HCT116 (cell line): Measurements from ENCODE around the gene LEO1. TPM values are rescaled to one million over a fixed set of nuclear protein-coding genes. Genes with fewer than 3 reads are reported as not detected.

Source experiments
- ATAC-seq: fragments of 200-7000 bp; cut with Tn5 transposase; 2 replicates; pipeline ENCODE4 v1.9.1; 2020; ENCODE audit warnings: mild to moderate bottlenecking, moderate library complexity
- Bru-seq: library from RNA; stranded (reverse); fragments of 400-500 nt; gene quantifications from one replicate; lab custom pipeline; 2021; lab: Mats Ljungman, UMichigan
- BruChase-seq, 2 experiments: library from RNA; stranded (reverse); fragments of 400-500 nt; gene quantifications; one replicate each; lab custom pipeline; 2021; lab: Mats Ljungman, UMichigan
- BruUV-seq: library from RNA; stranded (reverse); fragments of 400-500 nt; replicated peaks from 2 replicates; lab custom pipeline; 2021; lab: Mats Ljungman, UMichigan
- CTCF ChIA-PET: fragments of 300-600 bp; sonication (Branson Sonifier 250); formaldehyde crosslinking; loops from one replicate; lab custom pipeline; 2021; ENCODE audit warnings: antibody characterized with exemption; lab: Charles Lee
- POLR2A ChIA-PET: fragments of 300-600, 350-600 bp; sonication (Branson Sonifier 250); formaldehyde crosslinking; loops from one replicate; lab custom pipeline; 2021; ENCODE audit warnings: antibody characterized with exemption; lab: Charles Lee
- RAD21 ChIA-PET, 2 experiments: fragments of 300-600 bp; sonication (Branson Sonifier 250); formaldehyde crosslinking; loops; one replicate each; lab custom pipeline; 2023; ENCODE audit warnings: low total read pairs in 2 of 2; ENCODE audit not compliant: uncharacterized antibody in 2 of 2, unreplicated experiment in 2 of 2, low non-redundant PET in 1 of 2; lab: Charles Lee
- DNase-seq: peaks from one replicate; pipeline ENCODE4 v3.0.0-alpha.2; 2010; ENCODE audit warnings: low read depth, low spot score
- H2AFZ ChIP-seq: fragments of 200-600 bp; shearing (Covaris generic), sonication (generic); 2 replicates; pipeline ENCODE4 v1.6.1; 2017; ENCODE audit warnings: low read depth, mixed run types, mixed read lengths, antibody characterized with exemption, low read length; ENCODE audit not compliant: poor library complexity, severe bottlenecking
- H3K27ac ChIP-seq: 2 replicates; pipeline ENCODE4 v1.5.1; 2012; ENCODE audit warnings: low read depth, low read length
- H3K27me3 ChIP-seq: fragments of 200-600 bp; sonication (generic); 2 replicates; pipeline ENCODE4 v1.6.1; 2016; ENCODE audit warnings: mixed run types, low read length, mixed read lengths; ENCODE audit not compliant: insufficient read depth
- H3K36me3 ChIP-seq, 2 experiments: fragments of 200-500 bp in 1 of 2; fragments of 200-600 bp in 1 of 2; sonication (Bioruptor generic) in 1 of 2; sonication (generic) in 1 of 2; 2 replicates each; pipeline versions ENCODE4 v1.5.1 to v1.6.1; 2014 to 2016; ENCODE audit warnings: low read length in 2 of 2, inconsistent platforms in 1 of 2, mixed read lengths in 1 of 2, mixed run types in 1 of 2; ENCODE audit not compliant: insufficient read depth in 2 of 2, control insufficient read depth in 1 of 2
- H3K4me1 ChIP-seq, 2 experiments: fragments of 200-600 bp in 1 of 2; sonication (generic) in 1 of 2; 2 replicates each; pipeline versions ENCODE4 v1.5.1 to v1.6.1; 2012 to 2017; ENCODE audit warnings: low read length in 2 of 2, inconsistent platforms in 1 of 2, mild to moderate bottlenecking in 1 of 2, mixed read lengths in 1 of 2, mixed run types in 1 of 2, moderate library complexity in 1 of 2; ENCODE audit not compliant: insufficient read depth in 2 of 2, control insufficient read depth in 1 of 2
- H3K4me2 ChIP-seq: fragments of 200-600 bp; sonication (generic); 2 replicates; pipeline ENCODE4 v1.6.1; 2017; ENCODE audit warnings: mixed run types, low read length, mixed read lengths
- H3K4me3 ChIP-seq, 2 experiments: fragments of 200-600 bp in 1 of 2; sonication (generic) in 1 of 2; replicated peaks in 1 of 2; 2 replicates each; pipeline ENCODE4 v1.5.1; 2011 to 2016; ENCODE audit warnings: low read length in 2 of 2, control low read depth in 1 of 2, low read depth in 1 of 2, mild to moderate bottlenecking in 1 of 2, mixed read lengths in 1 of 2, mixed run types in 1 of 2
- H3K79me2 ChIP-seq: fragments of 200-600 bp; sonication (generic); 2 replicates; pipeline ENCODE4 v1.6.1; 2017; ENCODE audit warnings: mild to moderate bottlenecking, mixed run types, low read length, moderate library complexity, mixed read lengths; ENCODE audit not compliant: insufficient read depth
- H3K9ac ChIP-seq: fragments of 200-600 bp; sonication (generic); 2 replicates; pipeline ENCODE4 v1.6.1; 2016; ENCODE audit warnings: low read length, mixed read lengths
- H3K9me2 ChIP-seq: fragments of 200-600 bp; sonication (generic), shearing (Covaris generic); 2 replicates; pipeline ENCODE4 v1.6.1; 2017; ENCODE audit warnings: mixed run types, mild to moderate bottlenecking, moderate library complexity; ENCODE audit not compliant: insufficient read depth
- H3K9me3 ChIP-seq, 2 experiments: fragments of 200-500 bp in 1 of 2; fragments of 200-600 bp in 1 of 2; sonication (Bioruptor generic) in 1 of 2; sonication (generic) in 1 of 2; 2 replicates each; pipeline ENCODE4 v1.6.1; 2014 to 2017; ENCODE audit warnings: low read length in 2 of 2, mixed read lengths in 2 of 2, inconsistent platforms in 1 of 2, low read depth in 1 of 2, mild to moderate bottlenecking in 1 of 2, mixed run types in 1 of 2, moderate library complexity in 1 of 2; ENCODE audit not compliant: control insufficient read depth in 1 of 2, insufficient read depth in 1 of 2
- H4K20me1 ChIP-seq: fragments of 200-600 bp; sonication (generic), shearing (Covaris generic); 2 replicates; pipeline ENCODE4 v1.6.1; 2017; ENCODE audit warnings: mixed run types, mild to moderate bottlenecking, moderate library complexity; ENCODE audit not compliant: insufficient read depth
- CBX3 ChIP-seq: IDR thresholded peaks from 2 replicates; pipeline ENCODE4 v1.6.1; 2012; ENCODE audit warnings: low read depth
- CTCF ChIP-seq, 3 experiments: fragments of 200-600 bp in 1 of 3; sonication (generic) in 1 of 3; IDR thresholded peaks in 2 of 3; conservative IDR thresholded peaks in 1 of 3; 2 replicates each; pipeline ENCODE4 v1.5.1; 2012 to 2017; ENCODE audit warnings: low read depth in 2 of 3, low read length in 2 of 3, antibody characterized with exemption in 1 of 3, borderline replicate concordance in 1 of 3, control low read depth in 1 of 3, mild to moderate bottlenecking in 1 of 3, mixed read lengths in 1 of 3, mixed run types in 1 of 3, moderate library complexity in 1 of 3; ENCODE audit not compliant: insufficient read depth in 1 of 3
- EGR1 ChIP-seq: IDR thresholded peaks from 2 replicates; pipeline ENCODE4 v1.6.1; 2012; ENCODE audit warnings: low read depth
- ELF1 ChIP-seq: IDR thresholded peaks from 2 replicates; pipeline ENCODE4 v1.6.1; 2012; ENCODE audit warnings: low read depth, borderline replicate concordance
- EZH2 ChIP-seq: fragments of 200-600 bp; sonication (generic); IDR thresholded peaks from 2 replicates; pipeline ENCODE4 v1.6.1; 2017; ENCODE audit warnings: antibody characterized with exemption, mixed run types
- EZH2phosphoT487 ChIP-seq: fragments of 200-600 bp; IDR thresholded peaks from 2 replicates; pipeline ENCODE4 v1.6.1; 2018; ENCODE audit warnings: antibody characterized with exemption, borderline replicate concordance
- FOSL1 ChIP-seq: IDR thresholded peaks from 2 replicates; pipeline ENCODE4 v1.6.1; 2012; ENCODE audit warnings: low read depth
- POLR2AphosphoS5 ChIP-seq: IDR thresholded peaks from 2 replicates; pipeline ENCODE4 v1.6.1; 2011; ENCODE audit warnings: mild to moderate bottlenecking, low read depth, low read length, moderate library complexity
- REST ChIP-seq: IDR thresholded peaks from 2 replicates; pipeline ENCODE4 v1.6.1; 2012; ENCODE audit warnings: low read depth
- SP1 ChIP-seq: IDR thresholded peaks from 2 replicates; pipeline ENCODE4 v1.6.1; 2012; ENCODE audit warnings: low read depth
- SRF ChIP-seq: IDR thresholded peaks from 2 replicates; pipeline ENCODE4 v1.6.1; 2012; ENCODE audit warnings: low read depth
- ZFX ChIP-seq: fragments of 450-650 bp; IDR thresholded peaks from 2 replicates; pipeline ENCODE4 v1.6.1; 2017
- ZNF274 ChIP-seq: fragments of 200-500 bp; sonication (Bioruptor generic); IDR thresholded peaks from 2 replicates; pipeline ENCODE4 v1.6.1; 2014; ENCODE audit warnings: mild to moderate bottlenecking, low read depth, low read length, inconsistent platforms
- intact Hi-C: fragments of 100-400 bp; cut with micrococcal nuclease; formaldehyde crosslinking; loops from 2 replicates; pipeline ENCODE4 v1.10.0; 2022
- long read RNA-seq: library from polyadenylated mRNA; unstranded; transcript quantifications from one replicate; pipeline ENCODE4 v2.0.0, GENCODE V29; 2021; ENCODE audit not compliant: unreplicated experiment
- polyA plus RNA-seq: library from polyadenylated mRNA; unstranded; fragments of >200 nt; gene quantifications from 2 replicates; pipeline ENCODE4 v1.2.1, GENCODE V29; 2012; ENCODE audit warnings: missing spikeins
- total RNA-seq: library from RNA; stranded (reverse); gene quantifications from one replicate; pipeline ENCODE4 v1.2.1, GENCODE V29; 2021; ENCODE audit not compliant: unreplicated experiment
- TF ChIP-seq, protein P1 (sequence below): IDR thresholded peaks from 2 replicates; pipeline ENCODE4 v1.6.1; 2011; ENCODE audit warnings: mild to moderate bottlenecking, low read length, moderate library complexity; ENCODE audit not compliant: insufficient replicate concordance; ENCODE audit errors: extremely low read depth
- TF ChIP-seq, protein P2 (sequence below): IDR thresholded peaks from 2 replicates; pipeline ENCODE4 v1.6.1; 2012
- TF ChIP-seq, protein P3 (sequence below): IDR thresholded peaks from 2 replicates; pipeline ENCODE4 v1.6.1; 2012

The LEO1 gene
- total RNA-seq (27.8 TPM), Bru-seq, nascent RNA (percentile 74 among the genes with signal in this experiment), BruChase-seq, experiment 1, labeled RNA remaining after a 6-hour chase (percentile 68 among the genes with signal in this experiment), BruChase-seq, experiment 2, labeled RNA remaining after a 2-hour chase (percentile 74 among the genes with signal in this experiment)
- polyA plus RNA-seq, result 16.8 and 22.2 TPM in 2 replicates
- long read RNA-seq, transcript LEO1-201 (12 exons, 2,193 nt), result major isoform, 87 of 107 reads
- long read RNA-seq, partial matches to known transcripts, result 10 of 107 reads
- long read RNA-seq, other reads (novel, unspliced or antisense), result 10 of 107 reads

DNA sequence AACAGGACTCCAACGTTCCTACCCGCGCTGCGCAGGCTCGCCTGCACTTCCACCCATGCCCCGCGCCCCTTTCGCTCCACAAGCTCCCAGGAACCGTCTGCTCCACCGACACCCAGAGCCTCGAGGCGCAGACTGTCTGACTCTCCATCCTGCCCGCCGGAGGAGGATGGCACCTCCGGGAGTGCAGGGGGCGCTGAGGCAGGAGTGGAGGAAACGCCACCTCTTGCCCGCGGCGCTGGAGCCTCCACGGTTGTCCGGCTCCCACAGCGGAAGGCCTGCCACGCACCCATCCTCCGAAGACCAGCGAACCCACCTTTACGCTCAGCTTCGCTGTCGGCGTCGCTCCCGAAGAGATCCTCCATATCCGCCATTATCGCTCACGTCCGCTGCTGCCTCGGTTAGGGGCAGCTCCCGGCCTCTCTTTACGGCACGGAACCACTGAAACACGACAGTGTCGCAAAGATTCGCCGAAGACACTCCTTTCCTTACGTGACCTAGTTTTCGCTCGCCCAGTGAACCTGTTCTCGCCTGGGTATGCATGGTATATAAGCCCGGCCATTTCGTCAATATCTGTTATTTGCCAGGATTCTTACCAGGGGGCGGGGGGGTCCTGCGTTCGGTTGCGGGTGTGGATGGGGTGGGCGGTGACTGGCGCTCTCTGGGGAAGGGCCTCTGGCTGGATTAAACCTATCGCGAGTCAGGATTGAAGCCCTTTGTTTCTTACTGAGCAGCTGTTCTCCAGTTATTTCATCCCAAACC is at the start of gene LEO1:
Gene LEO1, minus strand, starts transcription at position 404 of the 759 bp plus-strand sequence. Its CDS starts 33 bp downstream, at position 371.
- intact Hi-C loops, result no loop called here
- peak; percentile 95 for DNase-seq
- ChIA-PET POLR2A (interaction anchor here (0.6 to 1.3 kb wide), 11 partner anchors 9 to 589 kb away, joined by 3 to 4 read pairs (median 3); no protein-coding TSS in a partner anchor), CTCF (interaction anchor here (1.3 kb wide), 1 partner anchor 107 kb away, joined by 3 read pairs; no protein-coding TSS in a partner anchor), RAD21 (interaction anchor here in 1 of 2 experiments (0.7 kb wide), 1 partner anchor 85 kb away, joined by 3 read pairs; no protein-coding TSS in a partner anchor)
- Histone ChIP-seq H3K27ac (peak within 1 kb of the TSS; percentile 94), H3K9ac (peak within 1 kb of the TSS; percentile 88), H3K9me2 (no peaks in the 10 kb centered on the region), H3K4me1 (peaks cover 9 to 10% of the 10 kb centered on the region in 2 experiments; a peak in 3 of 4 replicates), H3K4me3 (peak within 1 kb of the TSS; percentile 91 to 99), H3K9me3 (no peaks in the 10 kb centered on the region), H3K36me3 (no peaks in the 10 kb centered on the region), H3K27me3 (no peaks in the 10 kb centered on the region), H2AFZ (peak within 1 kb of the TSS; percentile 92), H3K79me2 (peaks cover 47% of the 10 kb centered on the region), H4K20me1 (no peaks in the 10 kb centered on the region), H3K4me2 (peak within 1 kb of the TSS; percentile 69)
- BruUV-seq, result TSS peak; percentile 90
- peak; percentile 85 for ATAC-seq
- peak in 2 of 3 experiments; percentile 40 to 43; a peak in 4 of 6 replicates for TF ChIP-seq CTCF (IDR thresholded peaks at IDR 0.05 in 2 of 3, conservative IDR thresholded peaks at IDR 0.05 in 1 of 3; ENCODE audit: borderline replicate concordance in 1 of 3, insufficient read depth in 1 of 3, low read depth in 2 of 3, low read length in 2 of 3)
- TF ChIP-seq, protein P1, sequence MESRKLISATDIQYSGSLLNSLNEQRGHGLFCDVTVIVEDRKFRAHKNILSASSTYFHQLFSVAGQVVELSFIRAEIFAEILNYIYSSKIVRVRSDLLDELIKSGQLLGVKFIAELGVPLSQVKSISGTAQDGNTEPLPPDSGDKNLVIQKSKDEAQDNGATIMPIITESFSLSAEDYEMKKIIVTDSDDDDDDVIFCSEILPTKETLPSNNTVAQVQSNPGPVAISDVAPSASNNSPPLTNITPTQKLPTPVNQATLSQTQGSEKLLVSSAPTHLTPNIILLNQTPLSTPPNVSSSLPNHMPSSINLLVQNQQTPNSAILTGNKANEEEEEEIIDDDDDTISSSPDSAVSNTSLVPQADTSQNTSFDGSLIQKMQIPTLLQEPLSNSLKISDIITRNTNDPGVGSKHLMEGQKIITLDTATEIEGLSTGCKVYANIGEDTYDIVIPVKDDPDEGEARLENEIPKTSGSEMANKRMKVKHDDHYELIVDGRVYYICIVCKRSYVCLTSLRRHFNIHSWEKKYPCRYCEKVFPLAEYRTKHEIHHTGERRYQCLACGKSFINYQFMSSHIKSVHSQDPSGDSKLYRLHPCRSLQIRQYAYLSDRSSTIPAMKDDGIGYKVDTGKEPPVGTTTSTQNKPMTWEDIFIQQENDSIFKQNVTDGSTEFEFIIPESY, result no peak
- TF ChIP-seq FOSL1, result no peak
- TF ChIP-seq CBX3, result peak; percentile 13; the same call in 1 of the 2 replicates
- peak; percentile 32; the same call in 1 of the 2 replicates for TF ChIP-seq ZFX
- no peak for TF ChIP-seq ZNF274
- no peak for TF ChIP-seq REST
- TF ChIP-seq, protein P2, sequence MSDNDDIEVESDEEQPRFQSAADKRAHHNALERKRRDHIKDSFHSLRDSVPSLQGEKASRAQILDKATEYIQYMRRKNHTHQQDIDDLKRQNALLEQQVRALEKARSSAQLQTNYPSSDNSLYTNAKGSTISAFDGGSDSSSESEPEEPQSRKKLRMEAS, result 0 out of 2 replicates have a peak, but pooled peaks have one; percentile 45
- no peak for TF ChIP-seq EGR1
- peak; percentile 94 for TF ChIP-seq POLR2AphosphoS5
- no peak for TF ChIP-seq EZH2
- TF ChIP-seq, protein P3, sequence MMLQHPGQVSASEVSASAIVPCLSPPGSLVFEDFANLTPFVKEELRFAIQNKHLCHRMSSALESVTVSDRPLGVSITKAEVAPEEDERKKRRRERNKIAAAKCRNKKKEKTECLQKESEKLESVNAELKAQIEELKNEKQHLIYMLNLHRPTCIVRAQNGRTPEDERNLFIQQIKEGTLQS, result no peak
- TF ChIP-seq EZH2phosphoT487, result no peak
- no peak for TF ChIP-seq SP1
- no peak for TF ChIP-seq SRF
- no peak for TF ChIP-seq ELF1
